Colonic mucosa (tissue), 4 donors: Measurements from ENCODE around the gene CSNK1G2. TPM values are rescaled to one million over a fixed set of nuclear protein-coding genes. Genes with fewer than 3 reads are reported as not detected.

ENCODE experiments used
- DNase-seq: peaks from one replicate; pipeline ENCODE4 v3.0.0-alpha.2; 2020
- H3K27ac ChIP-seq: fragments of 200-600 bp; one replicate; pipeline ENCODE4 v1.8.0; 2021
- H3K27me3 ChIP-seq: fragments of 200-600 bp; one replicate; pipeline ENCODE4 v1.8.0; 2021
- H3K36me3 ChIP-seq: fragments of 200-600 bp; one replicate; pipeline ENCODE4 v1.8.0; 2021
- H3K4me1 ChIP-seq: fragments of 200-600 bp; one replicate; pipeline ENCODE4 v1.8.0; 2021; ENCODE audit warnings: mild to moderate bottlenecking
- H3K4me3 ChIP-seq: fragments of 200-600 bp; one replicate; pipeline ENCODE4 v1.8.0; 2021
- H3K9ac ChIP-seq, 2 donors: one replicate each; pipeline ENCODE4 v1.7.0; 2013; ENCODE audit warnings: control low read depth in 2 of 2, low read depth in 2 of 2, low read length in 2 of 2
- H3K9me3 ChIP-seq: fragments of 200-600 bp; one replicate; pipeline ENCODE4 v1.8.0; 2021
- intact Hi-C: fragments of 100-400 bp; cut with DNase I; formaldehyde crosslinking; loops from one replicate; pipeline ENCODE4 v1.14.1; 2022
- total RNA-seq, 2 donors: library from RNA; stranded (reverse); fragmentation: NEBNext Ultra II Directional in 1 of 2; extraction: Animal tissue kit (Norgen Biotek cat#: 25700) in 1 of 2; gene quantifications; one replicate each; pipeline ENCODE4 v1.2.1, GENCODE V29; 2021
- TF ChIP-seq, protein P1 (sequence below): fragments of 200-600 bp; IDR thresholded peaks from one replicate; pipeline ENCODE4 v1.8.0; 2022; ENCODE audit warnings: antibody characterized with exemption, mild to moderate bottlenecking
- donor health status: healthy.
- donor health status: DM: no; HTN: no; CAD: no.
- donor health status: DM: no; HTN: no; CAD: no.

Gene CSNK1G2
- total RNA-seq, 2 donors from 2014 or later: 55.3 to 61.0 TPM

DNA sequence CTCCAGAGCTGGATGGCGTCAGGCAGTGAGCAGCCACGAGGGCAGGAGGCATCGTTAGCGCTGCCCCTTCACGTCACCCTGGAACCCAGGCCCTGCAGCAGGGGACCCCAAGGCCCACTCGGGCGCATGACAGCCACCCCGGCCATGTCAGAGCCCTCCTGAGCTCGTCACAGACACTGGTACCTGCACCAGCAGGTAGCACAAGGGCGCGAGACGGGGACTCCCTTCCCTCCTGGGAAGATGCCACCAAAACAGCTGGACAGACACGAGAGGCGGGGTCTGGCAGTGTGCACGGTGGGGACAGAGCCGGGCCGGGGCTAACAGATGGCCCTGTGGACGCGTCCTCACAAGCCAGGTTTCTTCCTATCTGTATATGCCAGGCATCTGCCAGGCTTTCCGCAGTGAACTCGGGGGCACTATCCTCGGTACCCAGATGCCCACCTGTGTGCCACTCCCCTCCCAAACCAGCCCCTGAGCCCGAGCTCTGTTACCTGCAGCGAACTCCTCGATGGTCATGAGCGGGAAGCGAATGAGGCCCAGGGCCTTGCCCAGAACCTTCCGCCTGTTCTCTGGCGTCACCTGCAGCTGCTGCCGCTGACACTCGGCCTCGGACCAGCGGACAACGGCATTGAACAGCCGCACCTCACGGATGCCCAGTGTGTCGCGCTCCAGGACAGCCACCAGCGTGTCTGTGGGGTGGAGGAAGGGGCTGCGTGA is 48.7 kb downstream of the CSNK1G2 start:
- no peak overlapping the region for H3K9ac ChIP-seq

DNA sequence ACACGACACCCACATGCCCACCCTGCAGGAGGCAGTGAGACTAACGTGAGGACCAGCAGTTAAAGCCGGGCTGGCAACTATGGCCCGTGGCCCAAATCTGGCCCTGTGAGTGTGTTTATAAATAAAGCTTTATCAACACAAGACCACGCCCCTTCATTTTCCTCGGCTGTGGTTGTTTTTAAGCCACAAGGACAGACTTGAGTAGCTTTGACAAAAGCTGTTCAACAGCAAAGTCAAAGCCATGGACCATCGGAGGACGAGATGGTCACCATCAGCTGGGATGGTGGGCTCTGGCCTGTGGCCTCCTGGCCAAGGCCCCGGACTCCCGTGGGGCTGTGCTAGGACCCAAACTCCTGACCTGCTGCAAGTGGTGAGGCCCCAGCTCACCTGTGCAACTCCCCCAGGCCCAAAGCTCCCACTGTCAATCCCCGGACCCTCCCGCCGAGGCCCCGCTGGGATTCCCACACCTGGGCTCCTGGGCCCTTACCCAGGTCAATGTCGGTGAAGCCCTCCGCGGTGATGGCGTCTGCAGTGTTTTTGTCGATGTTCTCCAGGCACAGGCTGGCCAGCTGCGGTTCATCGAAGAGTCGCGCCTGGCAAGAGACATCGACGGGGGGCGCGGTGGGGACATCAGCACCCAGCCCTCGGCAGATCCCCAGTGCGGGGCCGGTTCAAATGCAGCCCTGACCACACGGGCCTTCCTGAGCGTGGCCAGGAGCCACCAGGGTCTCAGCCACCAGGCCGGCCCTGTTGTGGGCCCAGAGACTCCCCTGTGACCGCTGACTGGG is 49.5 kb downstream of the CSNK1G2 start:
- no peaks in the 10 kb centered on the region for H3K9me3 ChIP-seq
- no peak overlapping the region for H3K4me3 ChIP-seq
- peaks cover 17% of the 10 kb centered on the region for H3K36me3 ChIP-seq
- TF ChIP-seq, protein P1, sequence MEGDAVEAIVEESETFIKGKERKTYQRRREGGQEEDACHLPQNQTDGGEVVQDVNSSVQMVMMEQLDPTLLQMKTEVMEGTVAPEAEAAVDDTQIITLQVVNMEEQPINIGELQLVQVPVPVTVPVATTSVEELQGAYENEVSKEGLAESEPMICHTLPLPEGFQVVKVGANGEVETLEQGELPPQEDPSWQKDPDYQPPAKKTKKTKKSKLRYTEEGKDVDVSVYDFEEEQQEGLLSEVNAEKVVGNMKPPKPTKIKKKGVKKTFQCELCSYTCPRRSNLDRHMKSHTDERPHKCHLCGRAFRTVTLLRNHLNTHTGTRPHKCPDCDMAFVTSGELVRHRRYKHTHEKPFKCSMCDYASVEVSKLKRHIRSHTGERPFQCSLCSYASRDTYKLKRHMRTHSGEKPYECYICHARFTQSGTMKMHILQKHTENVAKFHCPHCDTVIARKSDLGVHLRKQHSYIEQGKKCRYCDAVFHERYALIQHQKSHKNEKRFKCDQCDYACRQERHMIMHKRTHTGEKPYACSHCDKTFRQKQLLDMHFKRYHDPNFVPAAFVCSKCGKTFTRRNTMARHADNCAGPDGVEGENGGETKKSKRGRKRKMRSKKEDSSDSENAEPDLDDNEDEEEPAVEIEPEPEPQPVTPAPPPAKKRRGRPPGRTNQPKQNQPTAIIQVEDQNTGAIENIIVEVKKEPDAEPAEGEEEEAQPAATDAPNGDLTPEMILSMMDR: no peak
- H3K27me3 ChIP-seq: no peaks in the 10 kb centered on the region
- H3K27ac ChIP-seq: no peak overlapping the region
- no peaks in the 10 kb centered on the region for H3K4me1 ChIP-seq
- DNase-seq: no peak
- H3K9ac ChIP-seq: no peak overlapping the region
- intact Hi-C loops: no loop called here

More for the DNA sequence above, 48.7 kb downstream of the CSNK1G2 start:
- no peak overlapping the region for H3K27ac ChIP-seq
- H3K36me3 ChIP-seq: peaks cover 17% of the 10 kb centered on the region
- no peaks in the 10 kb centered on the region for H3K4me1 ChIP-seq
- DNase-seq: no peak
- H3K27me3 ChIP-seq: no peaks in the 10 kb centered on the region
- H3K4me3 ChIP-seq: no peak overlapping the region
- no peaks in the 10 kb centered on the region for H3K9me3 ChIP-seq
- TF ChIP-seq, protein P1: no peak
- intact Hi-C loops: no loop called here

DNA sequence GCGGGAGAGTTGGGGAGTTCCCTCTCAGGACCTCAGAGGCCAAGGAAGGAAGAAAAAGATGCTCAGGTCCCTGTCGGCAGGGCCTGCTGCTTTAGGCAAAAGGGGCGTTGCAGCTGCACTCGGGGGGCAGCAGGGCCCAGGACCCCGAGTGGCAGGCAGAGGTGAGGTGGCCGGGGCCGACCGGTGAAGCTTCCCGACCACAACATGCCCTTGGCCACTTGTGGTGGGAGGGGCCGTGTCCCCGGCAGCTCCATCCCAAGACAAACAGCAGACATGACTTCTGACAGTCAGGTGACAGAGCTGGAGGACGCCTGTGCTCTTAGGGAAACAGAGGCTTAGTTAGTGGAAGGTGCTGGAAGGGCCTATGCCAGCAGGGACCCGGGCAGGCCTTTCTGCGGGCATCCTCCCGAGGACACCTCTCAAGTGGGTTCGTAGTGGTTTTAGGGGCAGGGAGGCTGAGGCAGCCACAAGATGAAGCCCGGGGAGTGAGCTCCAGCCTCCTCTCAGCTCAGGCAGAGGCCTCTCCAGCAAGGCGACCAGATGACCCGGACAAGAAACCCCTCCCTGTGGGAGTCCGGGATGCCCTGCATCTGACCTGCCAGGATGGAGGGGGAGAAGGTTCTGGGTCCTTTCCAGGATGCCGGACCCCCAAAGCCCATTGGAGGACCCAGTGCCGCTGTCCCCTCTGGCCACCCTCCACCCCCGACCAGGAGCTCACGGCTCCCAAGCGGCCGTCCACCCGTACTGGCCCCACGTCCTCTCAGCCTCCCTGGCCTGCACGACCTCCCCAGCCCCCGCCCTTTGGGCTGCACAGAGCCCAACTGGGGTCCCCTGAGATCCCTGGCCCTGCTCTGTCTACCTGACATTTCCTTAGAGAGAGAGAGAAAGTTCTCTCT is 50.3 kb downstream of the CSNK1G2 start:
- Histone ChIP-seq H3K36me3 (peaks cover 17% of the 10 kb centered on the region), H3K9ac (no peak overlapping the region), H3K4me1 (no peaks in the 10 kb centered on the region), H3K9me3 (no peaks in the 10 kb centered on the region), H3K27ac (no peak overlapping the region), H3K4me3 (no peak overlapping the region), H3K27me3 (no peaks in the 10 kb centered on the region)
- intact Hi-C loops: no loop called here
- TF ChIP-seq, protein P1: no peak
- no peak for DNase-seq

DNA sequence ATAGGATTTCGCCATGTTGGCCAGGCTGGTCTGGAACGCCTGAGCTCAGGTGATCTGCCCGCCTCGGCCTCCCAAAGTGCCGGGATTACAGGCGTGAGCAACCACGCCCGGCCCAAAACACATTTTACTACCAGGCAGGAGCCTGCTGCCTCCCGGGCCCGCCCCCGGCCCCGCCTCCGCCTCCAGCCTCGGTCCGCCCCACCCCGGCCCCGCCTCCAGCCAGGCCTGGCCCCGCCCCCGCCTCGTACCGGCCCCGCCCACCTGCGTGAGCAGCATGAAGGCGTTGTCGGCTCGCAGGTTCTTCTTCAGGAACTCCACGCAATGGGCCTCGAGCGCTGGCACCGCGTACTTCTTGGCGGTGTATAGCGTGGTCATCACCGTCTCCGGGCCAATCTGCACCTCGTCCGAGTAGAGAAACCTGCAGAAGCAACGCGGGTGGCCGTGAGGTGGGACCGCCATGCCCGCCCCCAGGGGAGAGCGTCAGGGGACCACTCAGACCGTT is 51.8 kb downstream of the CSNK1G2 start:
- H3K36me3 ChIP-seq: peaks cover 17% of the 10 kb centered on the region
- TF ChIP-seq, protein P1: no peak
- no peak overlapping the region for H3K9ac ChIP-seq
- H3K9me3 ChIP-seq: no peaks in the 10 kb centered on the region
- no peaks in the 10 kb centered on the region for H3K27me3 ChIP-seq
- no peak overlapping the region for H3K27ac ChIP-seq
- H3K4me3 ChIP-seq: no peak overlapping the region
- intact Hi-C loops: no loop called here
- DNase-seq: peak; percentile 48
- no peaks in the 10 kb centered on the region for H3K4me1 ChIP-seq
